B cell (primary cell): ENCODE data around the gene VPS26B. TPM values are rescaled to one million over a fixed set of nuclear protein-coding genes. Genes with fewer than 3 reads are reported as not detected.

Experiments
- ATAC-seq: fragments of 200-7000 bp; cut with Tn5 transposase; one replicate; pipeline ENCODE4 v1.10.0; 2021; ENCODE audit warnings: low read depth, mild to moderate bottlenecking, moderate number of reproducible peaks, moderate library complexity
- CTCF ChIA-PET: fragments of 350-600 bp; sonication (Branson Sonifier 250); formaldehyde crosslinking; loops from one replicate; lab custom pipeline; 2021; ENCODE audit warnings: antibody characterized with exemption, inconsistent platforms; lab: Charles Lee
- POLR2A ChIA-PET: fragments of 350-600 bp; sonication (Branson Sonifier 250); formaldehyde crosslinking; loops from one replicate; lab custom pipeline; 2021; ENCODE audit warnings: antibody characterized with exemption; lab: Charles Lee
- DNase-seq: peaks from one replicate; pipeline ENCODE4 v3.0.0; 2013
- H2AFZ ChIP-seq: 2 replicates; pipeline ENCODE4 v1.6.1; 2012; ENCODE audit warnings: mild to moderate bottlenecking, low read depth, low read length; ENCODE audit not compliant: insufficient read depth, poor library complexity, severe bottlenecking
- H3K27ac ChIP-seq, 2 donors: 1 replicate in 1 of 2; 2 replicates in 1 of 2; pipeline ENCODE4 v1.5.1; 2012 to 2013; ENCODE audit warnings: low read length in 2 of 2, mild to moderate bottlenecking in 2 of 2, moderate library complexity in 1 of 2
- H3K27me3 ChIP-seq, 4 experiments: fragments of 200-600 bp in 1 of 4; sonication (generic) in 1 of 4; replicated peaks in 1 of 4; 1 replicate in 2 of 4; 2 replicates in 2 of 4; pipeline versions ENCODE4 v1.6.1 to v1.7.0; 2013 to 2016; ENCODE audit warnings: low read length in 3 of 4, mild to moderate bottlenecking in 2 of 4, mixed read lengths in 1 of 4, moderate library complexity in 1 of 4; ENCODE audit not compliant: insufficient read depth in 4 of 4, control insufficient read depth in 3 of 4; ENCODE audit errors: control extremely low read depth in 1 of 4
- H3K36me3 ChIP-seq, 2 experiments: replicated peaks in 1 of 2; 1 replicate in 1 of 2; 2 replicates in 1 of 2; pipeline versions ENCODE4 v1.6.1 to v1.7.1; 2013; ENCODE audit warnings: low read length in 1 of 2; ENCODE audit not compliant: insufficient read depth in 2 of 2, control insufficient read depth in 1 of 2; ENCODE audit errors: control extremely low read depth in 1 of 2, extremely low read depth in 1 of 2
- H3K4me1 ChIP-seq, 2 donors: fragments of 200-600 bp in 1 of 2; sonication (generic) in 1 of 2; 1 replicate in 1 of 2; 2 replicates in 1 of 2; pipeline versions ENCODE4 v1.5.1 to v1.6.1; 2013 to 2017; ENCODE audit warnings: low read length in 2 of 2; ENCODE audit not compliant: control insufficient read depth in 2 of 2, insufficient read depth in 2 of 2
- H3K4me2 ChIP-seq: replicated peaks from 2 replicates; pipeline ENCODE3; 2012; ENCODE audit warnings: mild to moderate bottlenecking, low read depth, low read length; ENCODE audit not compliant: poor library complexity, severe bottlenecking
- H3K4me3 ChIP-seq, 5 experiments: fragments of 200-600 bp in 1 of 5; sonication (generic) in 1 of 5; 1 replicate in 3 of 5; 2 replicates in 2 of 5; pipeline versions ENCODE4 v1.5.1 to v1.7.0; 2011 to 2016; ENCODE audit warnings: low read length in 4 of 5, mild to moderate bottlenecking in 4 of 5, low read depth in 2 of 5, control low read depth in 1 of 5, moderate library complexity in 1 of 5; ENCODE audit not compliant: insufficient read depth in 1 of 5; ENCODE audit errors: control extremely low read depth in 1 of 5, extremely low read depth in 1 of 5
- H3K79me2 ChIP-seq: fragments of 200-600 bp; sonication (generic); one replicate; pipeline ENCODE4 v1.6.0; 2016; ENCODE audit warnings: low read length; ENCODE audit not compliant: control insufficient read depth, insufficient read depth
- H3K9ac ChIP-seq: fragments of 200-600 bp; sonication (generic); 2 replicates; pipeline ENCODE4 v1.6.1; 2017; ENCODE audit warnings: mild to moderate bottlenecking, low read length, moderate library complexity
- H3K9me3 ChIP-seq, 3 donors: one replicate each; pipeline versions ENCODE4 v1.6.1 to v1.7.1; 2013; ENCODE audit warnings: low read length in 2 of 3; ENCODE audit not compliant: control insufficient read depth in 2 of 3, insufficient read depth in 1 of 3; ENCODE audit errors: control extremely low read depth in 1 of 3
- H4K20me1 ChIP-seq: 2 replicates; pipeline ENCODE4 v1.6.0; 2012; ENCODE audit warnings: mild to moderate bottlenecking, low read length; ENCODE audit not compliant: insufficient read depth, control insufficient read depth, poor library complexity, severe bottlenecking
- H3K27ac Mint-ChIP-seq: one replicate; pipeline ENCODE4 v1.8.0; 2021; ENCODE audit warnings: mixed read lengths
- H3K27me3 Mint-ChIP-seq: one replicate; pipeline ENCODE4 v1.8.0; 2021; ENCODE audit warnings: mixed read lengths
- H3K4me1 Mint-ChIP-seq: one replicate; pipeline ENCODE4 v1.8.0; 2021; ENCODE audit warnings: mixed read lengths
- H3K4me3 Mint-ChIP-seq: one replicate; pipeline ENCODE4 v1.8.0; 2021; ENCODE audit warnings: mixed read lengths
- H3K9me3 Mint-ChIP-seq: one replicate; pipeline ENCODE4 v1.8.0; 2022; ENCODE audit warnings: mixed read lengths; ENCODE audit not compliant: insufficient read depth
- EZH2 ChIP-seq: IDR thresholded peaks from 2 replicates; pipeline ENCODE4 v1.6.1; 2012; ENCODE audit warnings: borderline replicate concordance, low read depth, mild to moderate bottlenecking, moderate library complexity, low read length; ENCODE audit not compliant: insufficient read depth, poor library complexity, severe bottlenecking
- WGBS: methylation state at CpG from one replicate; pipeline ENCODE4 v1.1.5; 2013; ENCODE audit warnings: missing lambda C conversion rate; ENCODE audit not compliant: insufficient coverage; 5-methylcytosine and 5-hydroxymethylcytosine counted together
- intact Hi-C: fragments of 100-400 bp; cut with micrococcal nuclease; formaldehyde crosslinking; loops from one replicate; pipeline ENCODE4 v1.10.0; 2022
- polyA plus RNA-seq: library from polyadenylated mRNA; depleted of rRNA; stranded (reverse); fragments of >200 nt; gene quantifications from 2 replicates; pipeline ENCODE4 v1.2.3, GENCODE V29; 2012
- total RNA-seq, 2 donors: library from RNA; stranded (reverse); fragments of 120-200 nt in 1 of 2; gene quantifications; 1 replicate in 1 of 2; 2 replicates in 1 of 2; pipeline versions ENCODE4 v1.2.3 to v1.2.4, GENCODE V29; 2013 to 2022
- TF ChIP-seq, protein P1 (sequence below): fragments of 200-600 bp; IDR thresholded peaks from one replicate; pipeline ENCODE4 v1.8.0; 2022; ENCODE audit warnings: antibody characterized with exemption, mild to moderate bottlenecking

The VPS26B gene
- total and polyA plus RNA-seq, 2 donors (not counting 1 experiment from before 2014, with no cell fraction given): 14.7 to 38.5 TPM

DNA sequence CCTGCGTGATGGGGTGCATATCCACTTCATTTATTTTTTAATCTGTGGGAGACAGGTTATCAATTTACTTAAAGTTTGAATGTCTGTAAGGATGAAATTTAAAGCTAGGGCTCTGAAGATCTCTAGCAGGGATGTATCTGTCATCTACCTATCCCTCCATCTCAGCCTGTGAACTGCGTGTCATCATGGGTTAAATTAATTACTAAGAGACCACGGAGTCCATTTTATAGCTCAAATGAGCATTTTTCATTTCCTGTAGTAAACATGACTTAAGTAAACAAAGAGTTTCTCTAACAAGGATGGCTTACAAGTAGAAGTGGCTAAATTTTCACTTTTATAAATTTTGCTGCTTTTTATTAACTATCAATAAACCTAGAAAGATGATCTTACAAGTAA, 48.8 kb downstream of the VPS26B start:
- CTCF ChIA-PET: interaction anchor here (0.7 to 2.3 kb wide), 3 partner anchors 11 to 1292 kb away, joined by 3 to 10 read pairs (median 3); no protein-coding TSS in a partner anchor
- no peak overlapping the region for H2AFZ ChIP-seq
- ATAC-seq (no peak), DNase-seq (no peak)
- no peaks in the 10 kb centered on the region for H4K20me1 ChIP-seq
- no peak overlapping the region for H3K4me3 ChIP-seq
- peaks cover 0 to 23% (median under 1%) of the 10 kb centered on the region in 3 donors for H3K9me3 ChIP-seq
- H3K27me3 Mint-ChIP-seq: peaks cover 67% of the 10 kb centered on the region
- no peak overlapping the region for H3K4me3 Mint-ChIP-seq
- H3K4me1 ChIP-seq: peaks cover 21 to 37% of the 10 kb centered on the region in 2 donors
- H3K36me3 ChIP-seq: no peaks in the 10 kb centered on the region
- no peak overlapping the region for H3K27ac ChIP-seq
- peaks cover 22% of the 10 kb centered on the region for H3K4me1 Mint-ChIP-seq
- no peak overlapping the region for H3K27ac Mint-ChIP-seq
- H3K9ac ChIP-seq: no peak overlapping the region
- no peak overlapping the region for H3K4me2 ChIP-seq
- POLR2A ChIA-PET: no interaction called here
- intact Hi-C loops: no loop called here
- peaks cover 1 to 61% (median 50%) of the 10 kb centered on the region in 4 experiments for H3K27me3 ChIP-seq
- no peaks in the 10 kb centered on the region for H3K79me2 ChIP-seq
- no CpG with 5 or more reads among the region's 3 CpGs for WGBS
- TF ChIP-seq, protein P1, sequence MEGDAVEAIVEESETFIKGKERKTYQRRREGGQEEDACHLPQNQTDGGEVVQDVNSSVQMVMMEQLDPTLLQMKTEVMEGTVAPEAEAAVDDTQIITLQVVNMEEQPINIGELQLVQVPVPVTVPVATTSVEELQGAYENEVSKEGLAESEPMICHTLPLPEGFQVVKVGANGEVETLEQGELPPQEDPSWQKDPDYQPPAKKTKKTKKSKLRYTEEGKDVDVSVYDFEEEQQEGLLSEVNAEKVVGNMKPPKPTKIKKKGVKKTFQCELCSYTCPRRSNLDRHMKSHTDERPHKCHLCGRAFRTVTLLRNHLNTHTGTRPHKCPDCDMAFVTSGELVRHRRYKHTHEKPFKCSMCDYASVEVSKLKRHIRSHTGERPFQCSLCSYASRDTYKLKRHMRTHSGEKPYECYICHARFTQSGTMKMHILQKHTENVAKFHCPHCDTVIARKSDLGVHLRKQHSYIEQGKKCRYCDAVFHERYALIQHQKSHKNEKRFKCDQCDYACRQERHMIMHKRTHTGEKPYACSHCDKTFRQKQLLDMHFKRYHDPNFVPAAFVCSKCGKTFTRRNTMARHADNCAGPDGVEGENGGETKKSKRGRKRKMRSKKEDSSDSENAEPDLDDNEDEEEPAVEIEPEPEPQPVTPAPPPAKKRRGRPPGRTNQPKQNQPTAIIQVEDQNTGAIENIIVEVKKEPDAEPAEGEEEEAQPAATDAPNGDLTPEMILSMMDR: no peak
- TF ChIP-seq EZH2: no peak
- H3K9me3 Mint-ChIP-seq: no peaks in the 10 kb centered on the region

DNA sequence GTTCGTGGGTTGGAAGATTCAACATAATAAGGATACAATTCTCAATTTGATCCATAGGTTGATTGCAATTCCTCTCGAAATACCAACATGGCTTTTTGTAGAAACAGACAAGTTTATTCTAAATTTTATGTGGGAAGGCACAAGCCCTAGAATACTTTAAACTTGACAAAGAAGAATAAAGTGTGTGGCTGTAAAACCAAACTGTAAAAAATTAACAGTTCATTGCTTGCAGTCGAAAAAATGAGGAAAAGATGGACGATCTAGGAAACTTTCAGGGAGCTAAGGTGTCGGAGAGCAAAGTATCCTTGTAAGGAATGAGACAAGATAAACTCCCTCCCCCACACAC, 50.7 kb downstream of the VPS26B start:
- no peaks in the 10 kb centered on the region for H4K20me1 ChIP-seq
- CTCF ChIA-PET: interaction anchor here (1.5 to 2.3 kb wide), 2 partner anchors 13 to 14 kb away, joined by 5 to 10 read pairs; no protein-coding TSS in a partner anchor
- peaks cover 0 to 26% (median 5%) of the 10 kb centered on the region in 3 donors for H3K9me3 ChIP-seq
- Mint-ChIP-seq H3K9me3 (peaks cover 7% of the 10 kb centered on the region), H3K4me1 (peaks cover 22% of the 10 kb centered on the region), H3K27ac (no peak overlapping the region), H3K4me3 (peak overlapping the region; percentile 83), H3K27me3 (peaks cover 74% of the 10 kb centered on the region)
- TF ChIP-seq EZH2: no peak
- TF ChIP-seq, protein P1: no peak
- peak overlapping the region; percentile 69 for H2AFZ ChIP-seq
- H3K27me3 ChIP-seq: peaks cover 1 to 61% (median 56%) of the 10 kb centered on the region in 4 experiments
- intact Hi-C loops: no loop called here
- H3K4me1 ChIP-seq: peaks cover 21 to 39% of the 10 kb centered on the region in 2 donors
- no peak overlapping the region for H3K27ac ChIP-seq
- peak overlapping the region; percentile 88 for H3K4me2 ChIP-seq
- no peak for ATAC-seq
- H3K9ac ChIP-seq: peak overlapping the region; percentile 55
- no peak for DNase-seq
- no peaks in the 10 kb centered on the region for H3K36me3 ChIP-seq
- POLR2A ChIA-PET: no interaction called here
- H3K4me3 ChIP-seq: no peak overlapping the region
- no peaks in the 10 kb centered on the region for H3K79me2 ChIP-seq
- no CpG with 5 or more reads among the region's 5 CpGs for WGBS
